Tibial nerve (tissue), 3 donors: ENCODE data around the gene FBLN1.

Experiments
- POLR2A ChIP-seq, 2 donors: fragments of 450-650 bp; IDR thresholded peaks; one replicate each; pipeline ENCODE4 v1.6.1; 2017; ENCODE audit warnings: antibody characterized with exemption in 2 of 2, mild to moderate bottlenecking in 2 of 2, moderate library complexity in 2 of 2
- TF ChIP-seq, protein P1 (sequence below), 5 experiments: fragments of 200-600 bp in 3 of 5; fragments of 450-650 bp in 2 of 5; sonication (generic) in 3 of 5; IDR thresholded peaks; one replicate each; pipeline ENCODE4 v1.5.1; 2016 to 2019; ENCODE audit warnings: antibody characterized with exemption in 5 of 5, mild to moderate bottlenecking in 3 of 5, moderate library complexity in 2 of 5

DNA sequence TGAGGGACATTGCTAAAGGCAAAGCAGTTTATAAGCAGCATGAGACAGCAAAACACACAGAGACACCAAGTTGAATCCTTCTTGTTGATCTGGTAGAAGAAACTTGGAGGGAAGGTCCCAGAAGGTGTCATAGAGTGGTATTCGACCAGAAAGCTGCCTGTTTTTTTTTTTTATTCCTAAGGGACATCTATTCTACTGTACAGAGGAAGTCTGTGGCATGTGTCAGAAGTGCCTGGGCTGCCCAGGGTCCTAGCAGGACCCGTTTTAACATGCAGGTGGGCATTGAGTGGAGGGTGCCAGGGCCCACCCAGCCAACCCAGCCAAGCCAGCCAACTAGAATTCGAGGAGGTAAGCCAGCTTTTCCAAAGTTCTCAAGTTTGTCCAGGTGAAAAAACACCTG, 100.9 kb downstream of the FBLN1 start:
- TF ChIP-seq, protein P1, sequence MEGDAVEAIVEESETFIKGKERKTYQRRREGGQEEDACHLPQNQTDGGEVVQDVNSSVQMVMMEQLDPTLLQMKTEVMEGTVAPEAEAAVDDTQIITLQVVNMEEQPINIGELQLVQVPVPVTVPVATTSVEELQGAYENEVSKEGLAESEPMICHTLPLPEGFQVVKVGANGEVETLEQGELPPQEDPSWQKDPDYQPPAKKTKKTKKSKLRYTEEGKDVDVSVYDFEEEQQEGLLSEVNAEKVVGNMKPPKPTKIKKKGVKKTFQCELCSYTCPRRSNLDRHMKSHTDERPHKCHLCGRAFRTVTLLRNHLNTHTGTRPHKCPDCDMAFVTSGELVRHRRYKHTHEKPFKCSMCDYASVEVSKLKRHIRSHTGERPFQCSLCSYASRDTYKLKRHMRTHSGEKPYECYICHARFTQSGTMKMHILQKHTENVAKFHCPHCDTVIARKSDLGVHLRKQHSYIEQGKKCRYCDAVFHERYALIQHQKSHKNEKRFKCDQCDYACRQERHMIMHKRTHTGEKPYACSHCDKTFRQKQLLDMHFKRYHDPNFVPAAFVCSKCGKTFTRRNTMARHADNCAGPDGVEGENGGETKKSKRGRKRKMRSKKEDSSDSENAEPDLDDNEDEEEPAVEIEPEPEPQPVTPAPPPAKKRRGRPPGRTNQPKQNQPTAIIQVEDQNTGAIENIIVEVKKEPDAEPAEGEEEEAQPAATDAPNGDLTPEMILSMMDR (IDR thresholded peaks at IDR 0.05): no peak
- no peak for TF ChIP-seq POLR2A (IDR thresholded peaks at IDR 0.05)
